A549 treated with ZK216348 at 1 μM for 4 hours (cell line): Measurements from ENCODE around the gene PACS1. TPM values are rescaled to one million over a fixed set of nuclear protein-coding genes. Genes with fewer than 3 reads are reported as not detected.

Experiments used
- total RNA-seq: library from RNA; stranded (reverse); fragments of 200-300 nt; extraction: Qiagen RNA extraction; gene quantifications from 5 replicates; pipeline ENCODE4 v1.2.3, GENCODE V29; 2022; ENCODE audit warnings: low read depth

PACS1 gene
- total RNA-seq, result 54.8 to 98.9 TPM (median 79.2 TPM) in 5 replicates

GRCh38 chr11:66069715-66070603, at the start of gene PACS1:
Gene PACS1, plus strand, starts transcription at chr11:66070272. Its CDS starts 215 bp downstream, at chr11:66070487.

GRCh38 chr11:66026017-66026529, 44.0 kb upstream of the PACS1 start, which contains the start of gene CATSPER1:
Gene CATSPER1, minus strand, starts transcription at chr11:66026479. Its CDS starts 100 bp downstream, at chr11:66026379.

GRCh38 chr11:66048547-66049323, 21.3 kb upstream of the PACS1 start, which contains the start of gene GAL3ST3:
Gene GAL3ST3, minus strand, starts transcription at chr11:66049161. Its CDS starts 3,746 bp downstream, at chr11:66045415.

GRCh38 chr11:66051766-66052663, 18.1 kb upstream of the PACS1 start, which contains the start of gene SF3B2:
Gene SF3B2, plus strand, starts transcription at chr11:66052364. Its CDS starts 21 bp downstream, at chr11:66052385.

GRCh38 chr11:66268244-66268951, 198.3 kb downstream of the PACS1 start, which contains the start of gene RAB1B:
Gene RAB1B, plus strand, starts transcription at chr11:66268639. Its CDS starts 41 bp downstream, at chr11:66268680.

GRCh38 chr11:66277471-66278362, 207.6 kb downstream of the PACS1 start, which contains the start of gene CNIH2:
Gene CNIH2, plus strand, starts transcription at chr11:66278175. Its CDS starts 282 bp downstream, at chr11:66278457.

GRCh38 chr11:66288671-66289547, 218.8 kb downstream of the PACS1 start, which contains the start of gene YIF1A:
Gene YIF1A, minus strand, starts transcription at chr11:66289143. Its CDS starts 158 bp downstream, at chr11:66288985.

GRCh38 chr11:66291706-66292542, 221.9 kb downstream of the PACS1 start, which contains the start of gene TMEM151A:
Gene TMEM151A, plus strand, starts transcription at chr11:66291894. Its CDS starts 120 bp downstream, at chr11:66292014.

Other genes starting within 250 kb of the PACS1 start
- gene SNX32, start 236.3 kb upstream of the PACS1 start, total RNA-seq, result not detected in 5 replicates
- 1,889 to 2,400 TPM (median 2,225 TPM) in 5 replicates for gene CFL1, start 212.1 kb upstream of the PACS1 start, total RNA-seq
- gene MUS81, start 209.8 kb upstream of the PACS1 start, total RNA-seq, result 23.9 to 43.5 TPM (median 31.9 TPM) in 5 replicates
- 0.92 to 1.8 TPM (median 1.4 TPM) in 5 replicates for gene EFEMP2, start 197.5 kb upstream of the PACS1 start, total RNA-seq
- gene CTSW, start 190.4 kb upstream of the PACS1 start, total RNA-seq, result 0.20 TPM in 1 of 5 replicates, not detected in the others
- 62.6 to 93.4 TPM (median 84.9 TPM) in 5 replicates for gene FIBP, start 181.8 kb upstream of the PACS1 start, total RNA-seq
- 20.0 to 52.5 TPM (median 49.0 TPM) in 5 replicates for gene CCDC85B, start 179.6 kb upstream of the PACS1 start, total RNA-seq
- gene FOSL1, start 169.9 kb upstream of the PACS1 start, total RNA-seq, result 132 to 214 TPM (median 155 TPM) in 5 replicates
- gene C11orf68, start 151.2 kb upstream of the PACS1 start, total RNA-seq, result 27.1 to 54.3 TPM (median 50.1 TPM) in 5 replicates
- 158 to 325 TPM (median 225 TPM) in 5 replicates for gene DRAP1, start 150.8 kb upstream of the PACS1 start, total RNA-seq
- not detected in 5 replicates for gene TSGA10IP, start 124.8 kb upstream of the PACS1 start, total RNA-seq
- 43.2 to 70.5 TPM (median 61.2 TPM) in 5 replicates for gene SART1, start 108.5 kb upstream of the PACS1 start, total RNA-seq
- 36.9 to 46.3 TPM (median 39.5 TPM) in 5 replicates for gene EIF1AD, start 68.1 kb upstream of the PACS1 start, total RNA-seq
- 370 to 493 TPM (median 487 TPM) in 5 replicates for gene BANF1, start 67.8 kb upstream of the PACS1 start, total RNA-seq
- gene CST6, start 58.3 kb upstream of the PACS1 start, total RNA-seq, result not detected in 5 replicates
- gene CATSPER1, start 43.8 kb upstream of the PACS1 start, total RNA-seq, result 1.2 to 2.4 TPM (median 2.1 TPM) in 5 replicates
- gene GAL3ST3, start 21.1 kb upstream of the PACS1 start, total RNA-seq, result not detected in 5 replicates
- 166 to 198 TPM (median 173 TPM) in 5 replicates for gene SF3B2, start 17.9 kb upstream of the PACS1 start, total RNA-seq
- 29.5 to 52.1 TPM (median 46.6 TPM) in 5 replicates for gene KLC2, start 187.4 kb downstream of the PACS1 start, total RNA-seq
- gene RAB1B, start 198.4 kb downstream of the PACS1 start, total RNA-seq, result 103 to 154 TPM (median 150 TPM) in 5 replicates
- 0.88 to 2.7 TPM (median 1.7 TPM) in 5 replicates for gene CNIH2, start 207.9 kb downstream of the PACS1 start, total RNA-seq
- 84.4 to 117 TPM (median 115 TPM) in 5 replicates for gene YIF1A, start 218.9 kb downstream of the PACS1 start, total RNA-seq
- 1.2 to 4.3 TPM (median 3.5 TPM) in 5 replicates for gene TMEM151A, start 221.6 kb downstream of the PACS1 start, total RNA-seq
- not detected in 5 replicates for gene CD248, start 246.8 kb downstream of the PACS1 start, total RNA-seq